IPS-NIHi7 (cell line): Measurements from ENCODE around the gene CCDC106.

Experiments
- DNase-seq: peaks from one replicate; pipeline ENCODE4 v3.0.0; 2012; ENCODE audit warnings: mixed read lengths; ENCODE audit errors: extremely low spot score

Gene CCDC106

DNA sequence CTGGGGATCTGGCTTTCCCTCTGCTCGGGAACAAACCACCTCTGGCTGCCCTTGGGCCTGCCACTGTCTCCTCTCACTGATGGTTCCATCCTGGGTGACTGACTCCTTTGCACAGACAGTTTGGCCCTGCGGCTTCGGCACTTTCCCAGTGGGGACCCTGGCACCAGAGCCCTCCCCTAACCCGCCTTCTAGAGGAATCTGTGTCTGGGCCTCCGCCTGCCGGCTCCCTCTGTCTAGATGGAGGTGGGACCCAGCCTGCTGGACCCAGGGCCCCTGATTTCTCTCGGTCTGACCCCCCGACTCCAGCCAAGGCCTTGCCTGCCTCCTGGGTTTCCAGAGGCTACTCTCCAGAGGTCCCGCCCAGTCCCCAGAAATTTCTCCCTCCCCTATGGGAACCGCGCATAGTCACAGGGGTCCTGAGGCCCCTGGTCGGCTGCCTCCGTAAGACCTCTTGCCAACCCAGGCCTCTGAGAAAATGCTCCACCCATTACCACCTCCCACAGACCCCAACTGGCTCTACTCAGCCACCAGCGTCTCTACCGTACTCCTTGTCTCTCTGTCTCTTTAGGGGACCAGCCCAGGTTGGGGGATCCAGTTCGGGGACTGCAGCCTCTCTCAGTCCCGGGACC, 2.7 kb downstream of the CCDC106 start:
- no peak for DNase-seq

DNA sequence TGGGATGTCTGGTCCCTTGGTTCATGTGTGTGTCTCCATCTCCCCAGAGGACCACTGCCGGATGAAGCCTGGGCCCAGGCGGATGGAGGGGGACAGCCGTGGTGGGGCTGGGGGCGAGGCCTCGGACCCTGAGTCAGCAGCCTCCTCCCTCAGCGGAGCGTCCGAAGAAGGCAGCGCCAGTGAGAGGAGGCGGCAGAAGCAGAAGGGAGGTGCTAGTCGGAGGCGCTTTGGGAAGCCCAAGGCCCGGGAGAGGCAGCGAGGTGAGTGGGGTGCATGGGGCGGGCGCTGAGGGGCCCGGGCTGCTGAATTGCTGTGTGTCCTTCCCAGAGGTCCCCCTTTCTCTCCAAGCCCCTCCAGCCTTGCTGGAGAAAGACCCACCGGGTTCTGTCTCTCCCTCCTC, 3.2 kb downstream of the CCDC106 start:
- no peak for DNase-seq

GRCh38 chr19:55652311-55653128, 4.5 kb downstream of the CCDC106 start:
- DNase-seq, result no peak

DNA sequence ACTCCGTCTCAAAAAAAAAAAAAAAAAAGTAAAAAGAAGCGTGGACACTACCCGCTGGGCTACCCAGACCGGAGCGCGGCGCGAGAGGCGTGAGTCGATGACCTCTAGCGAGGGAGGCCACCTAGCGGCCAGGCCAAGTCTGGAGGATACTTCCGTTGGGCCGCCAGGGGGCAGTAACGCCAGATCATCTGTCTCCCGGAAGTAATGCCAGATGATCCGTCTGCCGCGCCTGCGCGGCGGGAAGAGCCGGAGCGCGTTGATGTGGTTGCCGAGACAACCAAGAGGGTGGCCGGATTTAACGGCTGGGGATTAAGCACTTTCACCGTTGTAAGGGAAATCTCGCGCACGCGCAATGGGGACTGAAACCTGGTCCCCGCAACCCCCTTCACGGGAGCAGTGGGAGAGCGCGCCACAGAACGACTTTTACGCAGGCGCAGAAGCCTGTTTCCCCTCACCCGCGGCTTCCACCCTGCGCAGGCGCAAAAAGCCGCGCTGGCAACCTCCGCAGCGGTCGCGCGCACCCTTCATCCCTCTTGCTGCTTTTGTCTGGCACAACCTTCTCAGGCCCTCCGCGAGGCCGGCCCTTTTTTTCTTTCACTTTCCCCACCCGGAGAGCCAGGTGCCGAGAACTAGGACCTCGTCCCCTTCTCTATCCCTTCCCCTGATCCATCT, 5.8 kb downstream of the CCDC106 start:
- peak; percentile 85 for DNase-seq

GRCh38 chr19:55654323-55654867, 6.4 kb downstream of the CCDC106 start:
- peak; percentile 88 for DNase-seq

GRCh38 chr19:55654868-55655647, 7.0 kb downstream of the CCDC106 start, which contains the start of gene U2AF2:
TSS of gene U2AF2 (plus strand) at chr19:55655035. CDS start at chr19:55655105, 70 bp downstream.
- DNase-seq, result peak; percentile 94

DNA sequence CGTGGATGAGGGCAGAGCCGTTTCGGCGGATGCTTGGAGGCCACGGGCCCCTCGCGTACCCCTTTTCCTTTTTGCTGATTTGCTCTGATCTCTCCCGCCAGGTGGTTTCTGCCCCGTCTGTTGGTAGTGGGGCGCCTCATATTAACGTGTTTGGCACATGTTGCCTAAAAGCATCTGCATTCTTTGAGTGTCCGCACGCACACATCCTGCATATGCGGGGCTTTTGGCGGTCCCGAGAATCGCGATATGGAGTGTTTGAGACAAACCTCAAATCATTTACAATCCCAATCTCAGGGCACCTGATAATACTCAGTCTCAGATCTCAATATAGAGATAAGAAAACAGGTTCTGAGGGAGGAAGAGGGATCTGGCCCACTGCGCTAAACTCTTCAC, 7.6 kb downstream of the CCDC106 start:
- no peak for DNase-seq

DNA sequence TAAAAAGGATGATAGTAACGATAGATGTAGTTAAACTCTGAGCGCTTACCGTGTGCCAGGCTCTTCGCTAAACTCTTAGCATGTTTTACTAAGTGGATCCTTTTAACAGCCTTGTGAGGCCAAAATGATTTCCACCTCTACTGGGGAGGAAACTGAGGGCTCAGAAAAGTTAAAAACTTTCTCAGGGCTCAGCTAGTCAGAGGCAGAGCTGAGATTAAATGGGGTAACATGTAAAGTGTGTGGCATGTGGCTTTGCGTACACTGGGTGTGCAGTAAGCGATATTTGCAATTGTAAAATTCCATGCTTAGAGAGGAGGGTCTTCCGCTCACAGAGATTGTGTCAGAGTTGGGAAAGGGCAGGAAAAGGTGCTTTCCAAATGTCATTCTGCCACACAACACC, 8.5 kb downstream of the CCDC106 start:
- no peak for DNase-seq

DNA sequence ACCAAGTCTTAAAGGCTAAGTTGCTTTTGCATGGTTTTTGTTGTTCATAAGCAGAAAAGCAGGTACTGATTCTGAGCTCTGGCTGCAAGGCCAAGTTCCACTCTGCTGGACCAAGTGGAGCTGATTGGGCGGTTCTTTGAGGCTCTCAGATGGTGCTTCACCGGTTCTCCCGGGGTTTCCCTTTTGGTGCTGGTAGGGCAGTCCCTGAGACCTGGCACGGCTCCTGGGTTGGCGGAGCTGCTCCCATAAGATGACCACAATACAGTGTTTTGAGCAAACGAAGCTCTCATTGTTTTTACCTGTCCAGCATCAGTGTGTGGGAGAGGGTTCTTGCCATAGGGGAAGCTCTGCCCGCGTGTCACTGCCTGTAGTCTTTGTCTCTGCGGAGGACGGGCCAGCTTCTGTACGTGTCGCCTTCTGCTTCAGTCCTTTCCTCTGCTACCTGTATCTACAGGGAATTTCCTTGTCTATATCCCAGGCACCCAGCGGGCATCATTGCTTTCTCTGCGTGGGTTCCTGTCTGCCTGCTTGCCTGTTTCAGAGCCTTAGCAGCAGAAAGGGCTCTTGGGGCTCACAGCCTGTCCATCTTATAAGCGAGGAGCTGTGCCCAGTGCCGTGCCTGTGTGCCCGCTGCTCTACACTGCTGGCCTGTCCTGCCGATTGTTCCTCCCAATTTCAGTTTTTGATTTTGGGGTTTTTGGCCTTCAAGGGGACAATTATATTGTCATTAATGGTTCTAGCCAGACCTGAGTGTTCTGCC, 9.2 kb downstream of the CCDC106 start:
- no peak for DNase-seq

GRCh38 chr19:55658846-55659459, 10.9 kb downstream of the CCDC106 start:
- DNase-seq, result no peak

DNA sequence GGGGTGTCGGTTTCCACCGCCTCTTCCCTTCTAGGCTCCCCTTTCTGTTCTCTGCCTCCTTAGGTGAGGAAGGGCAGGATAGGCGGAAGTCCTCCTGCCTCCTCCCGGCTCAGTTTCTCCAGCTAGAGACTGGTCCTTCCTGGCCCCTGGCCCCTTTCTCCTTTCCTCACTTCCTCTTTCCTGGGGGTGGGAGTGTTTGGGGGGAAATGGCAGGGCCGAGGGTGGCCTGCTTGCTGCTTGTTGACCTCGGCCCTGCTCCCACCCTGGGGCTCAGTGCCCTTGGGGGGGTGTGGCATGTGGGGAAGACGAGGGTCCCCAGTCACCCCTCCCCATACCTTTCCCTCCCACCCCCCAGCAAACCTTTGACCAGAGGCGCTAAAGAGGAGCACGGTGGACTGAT, 11.8 kb downstream of the CCDC106 start:
- DNase-seq, result no peak

DNA sequence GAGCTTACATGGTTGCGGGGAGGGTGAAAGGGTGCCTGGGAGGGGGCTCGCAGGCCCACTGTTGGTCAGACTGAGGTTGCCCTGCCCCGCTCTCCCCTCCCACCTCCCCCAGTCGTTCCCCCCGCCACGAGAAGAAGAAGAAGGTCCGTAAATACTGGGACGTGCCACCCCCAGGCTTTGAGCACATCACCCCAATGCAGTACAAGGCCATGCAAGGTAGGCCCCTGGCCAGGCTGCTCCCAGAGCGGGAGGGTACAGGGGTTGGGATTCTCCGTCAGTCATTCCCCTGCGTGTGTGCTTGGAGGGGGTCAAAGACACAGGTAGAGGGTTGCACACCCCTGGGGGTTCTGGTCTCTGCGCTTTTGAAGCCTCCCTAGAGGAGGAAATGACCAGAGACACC, 12.4 kb downstream of the CCDC106 start:
- DNase-seq, result no peak

DNA sequence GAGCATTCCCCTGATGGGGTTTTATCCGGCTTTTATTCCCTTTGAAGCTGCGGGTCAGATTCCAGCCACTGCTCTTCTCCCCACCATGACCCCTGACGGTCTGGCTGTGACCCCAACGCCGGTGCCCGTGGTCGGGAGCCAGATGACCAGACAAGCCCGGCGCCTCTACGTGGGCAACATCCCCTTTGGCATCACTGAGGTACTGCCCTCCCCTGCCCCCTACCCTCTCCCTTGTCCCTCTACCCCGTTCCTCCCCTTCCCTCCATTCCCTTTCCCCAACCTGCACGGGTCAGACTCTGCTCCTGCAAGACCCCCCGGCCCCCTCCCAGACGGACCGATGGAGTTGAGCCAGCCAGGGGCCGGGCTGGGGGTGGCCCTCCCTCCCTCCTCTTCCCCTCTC, 13.0 kb downstream of the CCDC106 start:
- no peak for DNase-seq

GRCh38 chr19:55661826-55662225, 13.8 kb downstream of the CCDC106 start:
- DNase-seq, result no peak

DNA sequence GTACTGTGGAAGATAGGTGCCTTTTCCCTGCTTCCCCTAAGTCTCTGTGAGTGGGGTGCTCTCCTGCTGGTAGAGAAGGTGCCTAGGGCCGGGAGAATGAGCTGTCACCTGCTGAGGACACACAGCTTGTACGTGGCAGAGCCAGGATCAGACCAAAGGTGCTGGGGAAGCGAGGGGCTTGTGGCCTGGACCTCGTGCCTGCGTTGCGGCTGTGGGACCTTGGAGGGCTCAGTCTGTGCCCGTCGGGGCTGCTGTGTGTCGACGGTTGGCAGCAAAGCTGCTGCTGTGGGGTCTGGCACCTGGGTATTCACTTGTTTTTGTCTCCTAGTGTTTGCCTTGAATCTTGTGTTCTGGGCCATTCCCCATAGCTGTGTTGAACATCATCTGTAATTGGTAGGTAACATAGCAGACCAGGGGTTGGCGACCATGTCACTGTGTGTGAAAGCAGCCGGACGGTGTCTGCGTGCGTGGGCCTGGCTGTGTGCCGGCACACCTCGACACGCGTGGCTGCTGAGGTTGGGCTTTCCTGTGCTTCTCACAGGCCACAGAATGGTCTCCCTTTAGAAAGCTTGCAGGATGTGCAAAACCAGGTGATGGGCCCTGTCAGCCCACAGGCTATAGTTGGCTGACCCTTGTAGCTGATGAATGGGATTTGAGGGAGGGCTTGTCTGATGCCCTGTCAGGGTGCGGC, 16.0 kb downstream of the CCDC106 start:
- DNase-seq, result no peak

DNA sequence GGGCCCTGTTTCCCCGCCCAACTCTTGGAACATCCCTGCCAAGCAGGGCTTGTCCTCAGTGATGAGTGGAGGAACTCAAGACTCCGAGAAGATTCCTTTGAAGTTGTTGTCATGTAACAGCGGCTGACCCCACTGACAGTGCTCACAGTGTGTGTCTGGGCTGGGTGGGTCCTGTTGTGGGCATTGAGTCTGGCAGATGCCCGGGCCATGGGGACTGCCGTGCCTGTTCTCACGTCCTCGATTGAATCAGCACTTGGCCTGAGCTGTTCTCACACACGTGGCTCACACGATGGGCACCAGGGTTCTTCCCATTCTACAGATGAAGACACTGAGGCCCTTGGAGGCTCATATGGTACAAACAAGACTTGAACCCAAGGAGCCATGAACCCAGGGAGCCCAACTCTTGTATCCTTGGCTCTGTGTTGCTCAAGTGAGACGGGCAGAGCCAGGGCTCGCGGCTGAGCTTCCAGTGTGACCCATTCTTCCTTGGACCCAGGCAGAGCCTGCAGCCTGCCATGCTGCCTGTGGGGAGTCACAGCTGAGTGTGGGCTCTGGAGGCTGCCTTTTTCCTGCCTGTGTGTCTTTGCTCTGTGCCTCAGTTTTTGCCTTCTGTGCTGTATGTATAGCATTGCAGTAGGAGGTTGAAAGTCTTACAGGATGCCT, 18.5 kb downstream of the CCDC106 start:
- no peak for DNase-seq

DNA sequence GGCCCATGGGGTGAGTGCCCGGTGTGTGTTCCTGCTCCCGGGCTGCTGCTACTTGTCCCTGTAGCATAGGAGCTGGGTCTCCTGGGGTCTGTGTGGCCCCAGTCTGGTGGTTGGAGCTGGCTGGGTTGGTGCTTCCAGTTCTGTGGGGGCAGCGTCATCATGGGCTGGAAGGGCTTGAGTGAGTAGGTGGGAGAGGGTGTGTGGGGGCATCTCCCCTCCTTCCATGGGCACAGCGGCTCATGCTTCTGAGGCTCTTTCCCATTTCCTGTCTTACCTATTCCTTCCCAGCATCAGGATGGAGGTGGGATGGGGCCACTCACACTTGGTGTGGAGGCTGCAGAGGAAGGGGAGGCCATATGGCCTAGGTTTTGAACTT, 19.0 kb downstream of the CCDC106 start:
- no peak for DNase-seq

- no peak for DNase-seq
Measured at GRCh38 chr19:55667511-55667910, 19.5 kb downstream of the CCDC106 start.

DNA sequence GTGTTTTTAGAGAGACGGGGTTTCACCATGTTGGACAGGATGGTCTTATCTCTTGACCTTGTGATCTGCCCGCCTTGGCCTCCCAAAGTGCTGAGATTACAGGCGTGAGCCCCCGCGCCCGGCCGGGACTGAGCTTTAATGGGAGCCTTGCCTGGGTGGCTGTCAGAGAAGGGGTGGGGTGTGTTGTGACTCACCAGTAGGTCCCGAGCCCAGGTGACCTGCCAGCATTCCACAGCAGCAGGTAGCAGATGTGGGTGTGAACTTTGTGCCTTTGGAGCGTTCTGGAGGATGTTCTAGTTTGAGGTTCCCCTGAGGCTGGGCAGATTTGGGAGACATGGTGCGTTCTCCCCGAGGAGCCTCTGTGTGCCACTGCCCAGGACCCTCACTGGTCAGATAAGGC, 19.9 kb downstream of the CCDC106 start:
- no peak for DNase-seq
